ENCODE results near the gene ALDH1L1.

- TF ChIP-seq, protein P1, sequence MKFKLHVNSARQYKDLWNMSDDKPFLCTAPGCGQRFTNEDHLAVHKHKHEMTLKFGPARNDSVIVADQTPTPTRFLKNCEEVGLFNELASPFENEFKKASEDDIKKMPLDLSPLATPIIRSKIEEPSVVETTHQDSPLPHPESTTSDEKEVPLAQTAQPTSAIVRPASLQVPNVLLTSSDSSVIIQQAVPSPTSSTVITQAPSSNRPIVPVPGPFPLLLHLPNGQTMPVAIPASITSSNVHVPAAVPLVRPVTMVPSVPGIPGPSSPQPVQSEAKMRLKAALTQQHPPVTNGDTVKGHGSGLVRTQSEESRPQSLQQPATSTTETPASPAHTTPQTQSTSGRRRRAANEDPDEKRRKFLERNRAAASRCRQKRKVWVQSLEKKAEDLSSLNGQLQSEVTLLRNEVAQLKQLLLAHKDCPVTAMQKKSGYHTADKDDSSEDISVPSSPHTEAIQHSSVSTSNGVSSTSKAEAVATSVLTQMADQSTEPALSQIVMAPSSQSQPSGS (tag by site-specific recombination; IDR thresholded peaks at IDR 0.05; ENCODE audit: low read depth): no peak
- TF ChIP-seq, protein P2, sequence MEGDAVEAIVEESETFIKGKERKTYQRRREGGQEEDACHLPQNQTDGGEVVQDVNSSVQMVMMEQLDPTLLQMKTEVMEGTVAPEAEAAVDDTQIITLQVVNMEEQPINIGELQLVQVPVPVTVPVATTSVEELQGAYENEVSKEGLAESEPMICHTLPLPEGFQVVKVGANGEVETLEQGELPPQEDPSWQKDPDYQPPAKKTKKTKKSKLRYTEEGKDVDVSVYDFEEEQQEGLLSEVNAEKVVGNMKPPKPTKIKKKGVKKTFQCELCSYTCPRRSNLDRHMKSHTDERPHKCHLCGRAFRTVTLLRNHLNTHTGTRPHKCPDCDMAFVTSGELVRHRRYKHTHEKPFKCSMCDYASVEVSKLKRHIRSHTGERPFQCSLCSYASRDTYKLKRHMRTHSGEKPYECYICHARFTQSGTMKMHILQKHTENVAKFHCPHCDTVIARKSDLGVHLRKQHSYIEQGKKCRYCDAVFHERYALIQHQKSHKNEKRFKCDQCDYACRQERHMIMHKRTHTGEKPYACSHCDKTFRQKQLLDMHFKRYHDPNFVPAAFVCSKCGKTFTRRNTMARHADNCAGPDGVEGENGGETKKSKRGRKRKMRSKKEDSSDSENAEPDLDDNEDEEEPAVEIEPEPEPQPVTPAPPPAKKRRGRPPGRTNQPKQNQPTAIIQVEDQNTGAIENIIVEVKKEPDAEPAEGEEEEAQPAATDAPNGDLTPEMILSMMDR (tag by site-specific recombination; IDR thresholded peaks at IDR 0.05): no peak
- TF ChIP-seq ZNF670 (tag by site-specific recombination; IDR thresholded peaks at IDR 0.05; ENCODE audit: low read depth): no peak
- no peak for TF ChIP-seq ZNF10 (tag by site-specific recombination; IDR thresholded peaks at IDR 0.05)
- TF ChIP-seq ZNF544 (tag by site-specific recombination; IDR thresholded peaks at IDR 0.05): no peak
- TF ChIP-seq ZNF266 (tag by site-specific recombination; IDR thresholded peaks at IDR 0.05; ENCODE audit: low read depth): no peak
- TF ChIP-seq ZNF133 (tag by site-specific recombination; IDR thresholded peaks at IDR 0.05): no peak
- TF ChIP-seq PATZ1 (tag by site-specific recombination; IDR thresholded peaks at IDR 0.05): no peak
- no peak for TF ChIP-seq ZNF514 (tag by site-specific recombination; IDR thresholded peaks at IDR 0.05)
These were observed 24.6 kb downstream of the ALDH1L1 start for GRCh38 chr3:126155819-126156218.
